LNCAP (cell line): Measurements from ENCODE around the gene SNRNP25.

ENCODE experiments used
- TF ChIP-seq, protein P1 (sequence below): fragments of 450-650 bp; IDR thresholded peaks from 2 replicates; pipeline ENCODE4 v1.5.1; 2017; ENCODE audit warnings: mild to moderate bottlenecking

SNRNP25 gene

DNA sequence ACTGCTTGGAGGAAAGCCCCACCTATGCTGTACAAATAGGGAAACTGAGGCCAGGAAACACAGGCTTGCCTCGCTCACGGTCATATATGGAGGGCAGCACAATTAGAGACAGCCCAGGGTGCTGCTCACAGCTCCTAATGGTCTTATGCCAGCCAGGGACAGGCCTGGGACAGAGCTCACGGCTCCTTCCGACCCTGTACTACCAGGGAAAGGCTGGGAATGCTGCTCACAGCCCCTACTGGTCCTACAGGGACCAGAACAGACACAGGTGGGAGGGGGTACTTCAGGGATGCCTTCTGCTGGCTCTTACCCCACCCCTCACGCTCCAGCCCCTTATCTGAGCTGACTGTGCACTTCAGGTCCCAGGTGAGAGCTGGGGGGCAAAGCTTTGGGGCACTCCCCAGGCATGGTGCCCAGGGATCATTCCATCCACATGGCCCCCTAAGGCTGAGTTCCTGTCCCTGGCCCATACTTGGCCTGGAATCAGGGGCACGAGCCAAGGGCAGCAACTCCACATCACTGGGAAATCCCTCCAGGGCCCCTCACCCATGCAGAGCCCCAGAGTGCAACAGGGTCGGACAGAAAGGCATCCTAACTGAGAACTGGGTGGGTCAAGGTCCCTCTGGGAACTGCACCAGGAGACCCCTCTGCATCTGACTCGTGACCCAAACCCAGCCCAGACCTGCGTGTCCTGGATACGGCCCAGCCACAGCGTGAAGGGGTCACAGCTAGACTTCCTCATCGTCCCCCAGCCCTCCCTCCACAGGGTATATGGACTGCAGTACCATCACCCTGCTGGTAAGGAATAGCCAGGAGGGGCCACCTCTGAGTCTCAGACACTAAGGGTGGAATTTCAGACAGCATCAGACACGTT is 12.9 kb downstream of the SNRNP25 start:
- TF ChIP-seq, protein P1, sequence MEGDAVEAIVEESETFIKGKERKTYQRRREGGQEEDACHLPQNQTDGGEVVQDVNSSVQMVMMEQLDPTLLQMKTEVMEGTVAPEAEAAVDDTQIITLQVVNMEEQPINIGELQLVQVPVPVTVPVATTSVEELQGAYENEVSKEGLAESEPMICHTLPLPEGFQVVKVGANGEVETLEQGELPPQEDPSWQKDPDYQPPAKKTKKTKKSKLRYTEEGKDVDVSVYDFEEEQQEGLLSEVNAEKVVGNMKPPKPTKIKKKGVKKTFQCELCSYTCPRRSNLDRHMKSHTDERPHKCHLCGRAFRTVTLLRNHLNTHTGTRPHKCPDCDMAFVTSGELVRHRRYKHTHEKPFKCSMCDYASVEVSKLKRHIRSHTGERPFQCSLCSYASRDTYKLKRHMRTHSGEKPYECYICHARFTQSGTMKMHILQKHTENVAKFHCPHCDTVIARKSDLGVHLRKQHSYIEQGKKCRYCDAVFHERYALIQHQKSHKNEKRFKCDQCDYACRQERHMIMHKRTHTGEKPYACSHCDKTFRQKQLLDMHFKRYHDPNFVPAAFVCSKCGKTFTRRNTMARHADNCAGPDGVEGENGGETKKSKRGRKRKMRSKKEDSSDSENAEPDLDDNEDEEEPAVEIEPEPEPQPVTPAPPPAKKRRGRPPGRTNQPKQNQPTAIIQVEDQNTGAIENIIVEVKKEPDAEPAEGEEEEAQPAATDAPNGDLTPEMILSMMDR: no peak

DNA sequence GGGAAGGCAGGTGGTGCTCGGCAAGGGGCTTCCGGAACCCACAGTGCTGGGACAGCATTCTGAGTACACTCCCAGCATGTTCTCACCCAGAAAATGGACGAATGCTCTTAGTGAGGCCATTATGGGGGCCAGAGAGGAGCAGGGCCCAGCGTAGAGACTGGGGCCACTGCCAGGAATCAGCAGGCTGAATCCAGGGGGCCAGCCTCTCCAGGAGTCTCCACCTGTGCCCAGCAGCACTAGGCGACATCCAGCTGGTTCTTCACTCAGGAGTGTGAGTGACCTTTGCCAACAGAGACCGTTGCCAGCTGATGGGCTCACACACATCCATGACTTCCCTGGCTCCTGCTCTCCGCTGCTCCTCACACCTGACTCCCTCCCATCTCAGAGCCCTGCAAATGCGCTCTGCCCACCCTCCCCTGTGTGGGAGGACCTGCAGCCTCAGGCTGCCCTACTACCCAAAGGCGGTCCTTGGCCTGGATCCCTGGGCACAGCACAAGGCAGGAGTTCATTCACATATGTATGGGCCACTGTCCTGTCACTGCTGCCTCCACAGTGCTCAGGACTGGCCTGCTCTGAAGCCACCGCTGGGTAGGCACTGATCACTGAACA is 13.7 kb downstream of the SNRNP25 start:
- TF ChIP-seq, protein P1: no peak

DNA sequence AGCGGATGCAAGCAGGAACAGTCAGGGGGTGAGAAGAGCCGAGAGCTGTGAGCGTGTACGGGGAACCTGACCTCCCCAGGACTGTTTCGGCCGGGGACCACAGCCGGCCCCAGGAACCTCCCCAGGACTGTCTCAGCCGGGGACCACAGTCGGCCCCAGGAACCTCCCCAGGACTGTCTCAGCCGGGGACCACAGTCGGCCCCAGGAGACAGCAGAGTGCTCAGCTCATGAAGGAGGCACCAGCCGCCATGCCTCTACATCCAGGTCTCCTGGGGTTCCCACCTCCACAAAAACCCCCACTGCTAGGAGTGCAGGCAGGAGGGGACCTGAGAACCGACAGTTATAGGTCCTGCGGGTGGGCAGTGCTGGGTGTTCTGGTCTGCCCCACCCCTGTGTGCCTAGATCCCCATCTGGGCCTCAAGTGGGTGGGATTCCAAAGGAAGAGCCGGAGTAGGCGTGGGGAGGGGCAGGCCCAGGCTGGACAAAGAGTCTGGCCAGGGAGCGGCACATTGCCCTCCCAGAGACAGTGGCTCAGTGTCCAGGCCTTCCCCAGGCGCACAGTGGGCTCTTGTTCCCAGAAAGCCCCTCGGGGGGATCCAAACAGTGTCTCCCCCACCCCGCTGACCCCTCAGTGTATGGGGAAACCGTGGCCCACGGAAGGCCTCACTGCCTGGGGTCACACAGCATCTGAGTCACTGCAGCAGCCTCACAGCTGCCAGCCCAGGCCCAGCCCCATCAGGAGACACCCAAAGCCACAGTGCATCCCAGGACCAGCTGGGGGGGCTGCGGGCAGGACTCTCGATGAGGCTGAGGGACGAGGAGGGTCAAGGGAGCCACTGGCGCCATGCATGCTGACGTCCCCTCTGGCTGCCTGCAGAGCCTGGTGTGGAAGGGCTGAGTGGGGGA is 14.5 kb downstream of the SNRNP25 start:
- TF ChIP-seq, protein P1: no peak

DNA sequence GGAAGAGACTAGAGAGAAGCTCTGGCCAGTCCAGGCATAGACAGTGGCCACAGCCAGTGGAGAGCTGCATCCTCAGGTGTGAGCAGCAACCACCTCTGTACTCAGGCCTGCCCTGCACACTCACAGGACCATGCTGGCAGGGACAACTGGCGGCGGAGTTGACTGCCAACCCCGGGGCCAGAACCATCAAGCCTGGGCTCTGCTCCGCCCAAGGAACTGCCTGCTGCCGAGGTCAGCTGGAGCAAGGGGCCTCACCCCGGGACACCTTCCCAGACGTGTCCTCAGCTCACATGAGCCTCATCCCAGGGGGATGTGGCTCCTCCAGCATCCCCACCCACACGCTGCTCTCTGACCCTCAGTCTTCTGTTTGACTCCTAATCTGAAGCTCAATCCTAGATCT is 15.6 kb downstream of the SNRNP25 start:
- TF ChIP-seq, protein P1: no peak

DNA sequence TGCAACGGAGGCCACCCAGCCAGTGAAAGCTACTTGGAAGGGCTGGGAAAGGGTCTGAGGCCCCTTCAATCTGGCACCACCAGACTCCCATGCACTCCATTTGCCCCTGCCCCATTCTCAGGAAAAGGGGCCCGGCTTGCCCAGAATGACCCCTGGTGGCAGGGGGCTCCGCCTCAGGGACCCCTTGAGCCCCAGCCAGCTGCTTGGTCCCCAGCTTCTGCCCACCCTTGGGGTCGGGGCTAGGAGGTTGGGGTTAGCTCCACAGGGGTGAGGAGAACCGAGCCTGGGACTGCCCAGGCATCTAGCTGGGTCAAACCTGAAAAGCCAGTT is 17.5 kb downstream of the SNRNP25 start:
- TF ChIP-seq, protein P1: no peak

DNA sequence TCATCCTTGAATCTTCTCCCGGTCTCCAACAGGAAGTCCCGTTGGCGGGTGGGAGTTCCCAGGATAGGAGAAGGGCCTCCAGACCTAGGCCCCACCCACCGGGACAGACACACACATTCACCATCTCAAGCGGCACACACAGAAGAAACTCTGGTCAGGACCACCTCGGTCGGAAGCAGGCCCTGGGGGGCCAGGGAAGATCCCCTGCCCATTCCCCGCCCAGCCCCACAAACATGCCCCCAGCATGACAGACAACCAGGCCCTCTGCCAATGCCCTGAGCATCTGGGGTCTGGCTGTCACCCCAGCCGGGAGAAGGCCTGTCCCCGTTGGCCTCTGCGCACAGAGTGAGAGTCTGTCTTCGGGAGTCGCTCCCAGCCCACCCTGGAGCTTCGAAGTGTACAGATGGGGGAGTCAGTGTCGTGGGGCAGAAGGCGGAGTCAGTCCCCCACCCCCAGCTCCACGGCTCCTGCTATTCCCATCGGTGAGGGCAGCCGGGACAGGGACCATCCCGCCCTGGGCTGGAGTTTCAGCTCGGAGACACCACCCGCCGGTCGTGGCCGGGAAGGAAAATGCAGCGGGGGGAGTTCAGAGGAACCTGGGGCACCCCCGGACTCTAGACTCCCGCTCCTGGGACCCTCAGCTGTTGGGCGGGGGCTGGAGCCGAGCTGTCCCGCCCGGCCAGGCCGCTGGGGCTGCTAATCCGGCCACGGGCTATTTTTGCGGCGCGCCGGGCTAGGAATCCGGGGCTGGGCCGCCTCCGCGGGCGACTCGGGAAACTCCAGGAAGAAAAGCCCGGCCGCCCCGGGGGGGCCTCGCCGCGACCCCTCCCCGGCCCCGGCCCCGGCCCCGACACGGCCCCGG is 18.1 kb downstream of the SNRNP25 start:
- TF ChIP-seq, protein P1: no peak
